Measurements from ENCODE around the gene KCTD18.

The KCTD18 gene

GRCh38 chr2:200439981-200440380 lies 69.9 kb downstream of the KCTD18 start:
- H3K4me3 ChIP-seq (ENCODE audit: low read depth, low read length): no peak overlapping the region
- TF ChIP-seq POLR2A (IDR thresholded peaks at IDR 0.05; ENCODE audit: extremely low read depth, insufficient read length): no peak
- no peak for DNase-seq (ENCODE audit: low read depth)

Measured in NB4 (cell line).